NCI-H2171 treated with DMSO at 0.1 percent for 48 hours (cell line): ENCODE measurements around the gene RXRB.
"Not testable (repeated sequence)": the region's sequence is repeated elsewhere in the genome, so short reads cannot be mapped to it uniquely, and the experiment has no call there.

Source experiments
- DNase-seq: peaks from one replicate; lab custom pipeline; 2025; lab: John Stamatoyannopoulos, UW

The RXRB gene

DNA sequence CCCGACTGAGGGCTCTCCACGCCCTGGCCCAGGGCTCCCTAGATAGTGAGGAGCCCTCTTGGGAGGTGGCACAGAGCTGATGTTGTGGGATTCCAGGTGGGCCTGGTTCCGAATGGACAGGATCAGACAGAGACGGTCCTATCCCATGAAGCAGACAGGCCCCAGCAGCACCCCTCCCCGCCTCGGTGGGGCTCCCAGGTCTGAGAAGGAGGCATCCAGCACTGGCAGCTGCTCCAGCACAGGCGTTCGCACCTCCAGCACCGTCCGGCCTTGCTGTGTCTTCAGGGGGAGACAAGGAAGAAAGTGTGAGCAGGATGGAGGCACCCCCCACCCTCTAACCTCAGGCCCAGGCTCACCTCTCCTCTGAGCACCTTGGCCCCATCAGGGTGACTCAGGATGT is 36.9 kb downstream of the RXRB start:
- DNase-seq = no peak

DNA sequence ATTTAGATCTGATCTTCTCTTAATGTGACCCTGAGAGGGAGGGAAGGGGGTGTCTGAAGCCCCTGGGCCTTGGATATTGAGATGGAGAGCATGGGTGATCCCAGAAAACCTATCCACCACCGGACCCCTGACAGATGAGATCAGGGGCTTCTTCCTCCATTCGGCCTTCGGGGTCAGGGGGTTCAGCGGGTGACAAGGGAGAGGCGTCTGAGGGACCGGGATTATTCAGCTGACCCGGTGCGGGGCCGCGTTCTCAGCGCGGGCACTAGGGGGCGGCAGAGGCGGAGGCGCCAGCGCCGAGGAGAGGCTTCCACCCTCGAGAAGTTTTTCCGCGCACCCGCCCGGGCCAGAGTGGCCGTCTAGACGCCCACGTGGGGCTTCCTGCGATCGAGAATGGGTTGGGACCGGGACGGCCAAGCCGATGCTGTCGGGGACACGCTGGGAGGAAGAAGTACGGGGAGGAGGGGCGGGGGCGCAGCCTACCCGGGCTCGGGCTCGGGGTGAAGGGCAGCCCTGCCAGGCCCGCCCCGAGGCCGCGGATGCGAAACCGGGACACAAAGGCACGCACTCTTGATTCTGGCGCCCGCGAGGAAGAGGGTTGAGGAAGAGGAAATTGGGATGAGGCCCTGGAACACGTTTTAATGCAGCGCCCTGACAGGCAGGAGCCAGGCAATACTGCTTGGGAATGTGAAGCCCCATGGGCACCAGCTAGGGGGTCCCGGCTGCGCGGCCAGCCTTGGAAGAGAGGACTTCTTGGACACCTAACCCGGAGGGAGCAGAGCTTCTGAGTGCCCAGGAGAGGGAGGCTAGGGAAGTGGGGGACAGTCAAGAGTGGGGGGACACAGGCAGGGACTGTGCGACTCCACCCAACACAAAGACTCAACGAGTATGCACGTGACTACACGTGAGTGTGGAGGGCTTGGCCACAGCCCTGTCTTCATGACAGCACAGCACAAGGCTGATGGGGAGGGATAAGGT is 38.8 kb downstream of the RXRB start:
- peak; percentile 54 for DNase-seq

DNA sequence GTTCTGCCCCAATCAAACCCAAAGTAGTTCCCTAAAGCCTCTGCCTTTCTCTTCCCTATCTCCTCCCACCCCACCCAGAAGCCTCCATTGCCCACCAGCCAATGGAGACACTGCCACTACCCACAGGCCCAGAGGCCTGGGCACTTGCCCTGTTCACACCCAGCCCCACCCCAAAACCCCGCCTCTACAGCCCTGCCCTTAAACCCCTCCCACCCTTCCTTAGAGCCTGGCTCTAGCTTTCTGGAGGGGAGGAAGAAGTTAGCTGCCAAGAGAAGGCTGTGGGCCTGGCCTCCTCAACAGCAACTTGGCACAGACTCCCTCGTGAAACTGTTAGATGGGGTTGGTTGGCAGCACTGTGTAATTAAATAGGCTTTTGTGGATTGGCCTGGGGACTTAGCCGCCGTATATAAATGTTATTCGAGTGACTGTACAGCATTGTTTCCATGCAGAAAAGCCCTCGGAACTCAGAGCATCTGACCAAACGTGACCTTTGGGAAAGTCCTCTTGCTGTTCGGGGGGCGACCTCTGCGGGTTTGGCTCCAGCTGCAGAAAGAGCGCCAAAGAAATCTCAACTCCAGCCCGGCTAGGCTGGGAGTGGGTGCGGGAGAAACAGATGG is 39.6 kb downstream of the RXRB start:
- no peak for DNase-seq

DNA sequence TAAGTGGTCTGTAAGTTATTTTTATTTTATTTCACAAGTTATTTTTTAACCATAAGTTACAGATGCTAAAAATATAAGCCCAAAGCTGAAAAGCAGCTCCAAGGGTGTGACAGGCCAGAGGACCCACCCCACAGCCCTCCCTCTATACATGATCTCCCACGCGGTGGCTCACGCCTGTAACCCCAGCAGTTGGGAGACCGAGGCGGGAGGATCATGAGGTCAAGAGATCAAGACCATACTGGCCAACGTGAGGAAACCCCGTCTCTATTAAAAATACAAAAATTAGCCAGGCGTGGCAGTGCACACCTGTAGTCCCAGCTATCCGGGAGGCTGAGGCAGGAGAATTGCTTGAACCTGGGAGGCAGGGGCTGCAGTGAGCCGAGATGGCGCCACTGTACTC is 40.4 kb downstream of the RXRB start:
- no peak for DNase-seq

DNA sequence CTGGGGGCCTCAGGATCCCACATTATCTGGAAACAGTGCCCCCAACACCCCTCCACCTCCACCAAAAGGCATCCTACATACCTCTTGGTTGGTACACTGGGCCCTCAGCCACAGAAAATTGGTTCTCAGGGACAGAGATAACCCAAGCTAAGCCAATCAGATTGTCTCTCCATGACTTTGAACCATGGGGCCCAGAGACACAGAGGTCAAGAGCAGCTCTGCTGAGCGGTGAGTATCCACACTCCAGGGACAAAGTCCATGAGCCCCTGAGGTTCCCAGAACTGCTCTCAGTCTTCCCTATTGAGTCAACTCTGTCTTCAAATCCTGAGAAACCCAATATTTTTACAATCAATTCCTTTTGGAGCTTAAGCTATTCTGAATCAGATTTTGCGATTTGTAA is 43.5 kb downstream of the RXRB start:
- no peak for DNase-seq

DNA sequence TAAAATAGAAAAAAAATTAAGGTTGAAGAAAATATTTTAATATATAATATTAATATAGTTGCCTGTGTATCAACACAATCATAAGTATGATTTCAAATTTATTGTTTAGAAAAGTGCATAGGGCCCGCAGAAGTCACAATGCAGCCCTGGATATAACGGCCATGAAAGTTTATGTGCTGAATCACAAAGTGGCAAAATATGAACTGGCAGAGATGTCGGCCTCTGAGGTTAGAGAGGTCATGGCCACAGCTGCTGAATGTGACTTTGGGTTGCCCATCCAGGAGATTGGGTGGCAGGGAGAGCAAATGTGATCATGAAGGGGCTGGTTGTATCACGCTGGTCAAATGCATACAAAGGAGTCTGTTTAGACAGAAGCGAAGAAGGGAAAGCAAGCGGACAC is 43.9 kb downstream of the RXRB start:
- no peak for DNase-seq

DNA sequence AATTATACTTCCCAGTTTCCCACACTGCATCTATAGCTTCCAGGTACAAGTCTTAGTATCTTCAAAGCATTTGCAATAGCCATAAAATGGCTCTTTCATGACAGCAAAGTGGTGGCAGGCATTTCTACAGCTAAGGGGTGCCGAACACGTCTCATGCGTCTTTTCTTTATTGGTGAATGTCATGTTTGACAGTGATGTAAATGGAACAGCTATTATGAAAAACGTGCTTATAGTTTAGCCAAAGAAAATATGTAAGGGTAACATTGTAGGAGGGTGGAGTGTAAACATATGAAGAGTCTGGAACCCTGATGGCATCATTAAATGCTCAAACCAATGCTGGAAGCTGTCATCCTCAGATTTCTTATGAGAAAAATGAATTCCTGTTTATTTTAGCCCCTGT is 46.1 kb downstream of the RXRB start:
- DNase-seq = no peak

DNA sequence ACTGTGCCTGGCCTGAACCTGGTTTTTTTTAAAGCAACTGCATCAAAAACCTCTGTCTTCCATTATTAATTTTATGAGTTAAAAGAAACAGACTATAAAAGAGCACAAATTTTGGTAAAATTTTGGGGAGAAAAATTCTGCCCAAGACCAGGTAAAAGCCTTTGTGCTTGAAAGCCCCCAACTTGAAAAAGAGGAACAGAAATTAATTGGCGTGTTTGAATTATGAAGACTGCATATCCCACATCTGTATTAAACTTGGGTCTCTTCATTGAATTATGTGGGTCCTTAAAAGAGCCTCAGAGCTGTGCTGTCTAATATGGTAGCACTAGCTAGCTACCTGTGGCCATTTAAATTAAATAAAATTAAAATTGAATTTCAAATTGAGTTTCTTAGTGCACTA is 49.4 kb downstream of the RXRB start:
- DNase-seq = no peak

DNA sequence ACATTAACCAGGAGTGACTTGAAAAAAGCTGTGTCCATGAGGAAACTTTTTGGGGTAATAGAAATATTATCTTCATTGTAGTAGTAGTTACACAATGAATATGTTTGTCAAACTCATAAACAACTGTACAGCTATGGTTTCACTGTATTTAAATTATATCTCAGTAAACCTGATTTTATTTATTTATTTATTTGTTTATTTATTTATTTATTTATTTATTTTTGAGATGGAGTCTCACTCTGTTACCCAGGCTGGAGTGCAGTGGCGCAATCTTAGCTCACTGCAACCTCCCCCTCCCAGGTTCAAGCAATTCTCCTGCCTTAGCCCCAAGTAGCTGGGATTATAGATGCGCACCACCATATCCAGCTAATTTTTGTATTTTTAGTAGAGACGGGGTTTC is 49.9 kb downstream of the RXRB start:
- not testable (repeated sequence) for DNase-seq

DNA sequence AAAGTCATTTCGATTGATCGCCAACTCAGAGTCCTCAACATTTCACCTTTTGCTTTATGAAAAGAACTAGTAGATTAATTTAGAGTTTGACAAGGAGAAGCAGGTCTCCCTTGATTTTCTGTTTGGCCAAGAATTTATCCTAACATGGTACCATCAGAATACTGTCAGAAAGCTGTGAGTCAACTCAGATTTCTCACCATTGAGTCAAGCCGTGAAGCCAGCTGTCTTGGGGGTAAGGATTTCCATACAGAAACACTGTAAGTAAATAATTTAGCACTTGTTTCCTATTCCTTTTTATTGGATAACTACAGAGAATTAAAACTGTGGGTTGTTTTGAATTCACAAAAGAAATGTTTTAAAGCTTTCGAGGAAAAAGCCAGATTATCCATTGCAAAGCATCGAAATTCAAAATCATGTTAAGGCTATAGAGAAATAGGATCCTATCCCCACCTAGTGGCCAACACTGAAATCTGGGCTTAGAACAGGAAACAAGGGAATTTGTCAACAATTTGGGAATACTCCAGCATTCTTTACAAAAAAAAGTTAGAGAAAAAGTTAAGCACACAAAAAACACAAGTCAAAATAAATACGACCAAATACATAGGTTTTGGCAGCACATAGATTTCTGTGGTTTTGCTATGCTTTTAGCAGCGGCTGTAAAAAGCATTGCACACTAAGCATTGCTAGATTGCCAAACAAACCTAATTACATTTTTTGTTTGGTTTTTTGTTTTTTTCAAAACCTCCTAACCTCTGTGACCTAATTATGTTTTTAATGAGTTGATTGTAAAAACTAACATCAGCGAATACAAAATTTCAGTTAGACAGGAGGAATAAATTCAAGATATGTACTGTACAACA is 52.4 kb downstream of the RXRB start:
- peak; percentile 60 for DNase-seq

DNA sequence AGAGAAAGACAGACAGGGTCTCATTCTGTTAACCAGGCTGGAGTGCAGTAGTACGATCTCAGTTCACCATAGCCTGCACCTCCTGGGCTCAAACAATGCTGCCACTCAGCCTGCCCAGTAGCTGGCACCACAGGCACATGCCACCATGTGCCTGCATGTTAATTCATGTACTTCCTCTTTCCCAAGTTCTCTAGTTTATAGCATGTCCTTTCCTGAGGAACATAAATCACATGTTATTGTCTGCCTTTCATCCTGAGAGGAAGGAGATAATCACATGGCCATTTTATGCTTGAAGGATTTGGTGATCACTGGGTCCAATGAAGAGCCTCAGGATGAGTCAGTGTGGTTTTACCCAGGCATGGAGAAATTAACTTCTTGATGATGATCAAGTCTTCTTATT is 56.1 kb downstream of the RXRB start:
- no peak for DNase-seq
